SK-N-SH treated with all-trans-retinoic acid at 6 μM for 48 hours (cell line): ENCODE measurements around the gene CDCP1.

Experiments
- ARNTL ChIP-seq: fragments of 450-650 bp; formaldehyde crosslinking; IDR thresholded peaks from 2 replicates; pipeline ENCODE4 v1.5.0; 2020; ENCODE audit warnings: low read depth, mild to moderate bottlenecking, moderate library complexity, borderline replicate concordance
- CREB5 ChIP-seq: fragments of 250-450 bp; sonication (Bioruptor Pico); IDR thresholded peaks from 2 replicates; pipeline ENCODE4 v1.5.1; 2020; ENCODE audit warnings: low read depth, mild to moderate bottlenecking, moderate library complexity
- ESRRG ChIP-seq: fragments of 250-450 bp; sonication (Bioruptor Pico); IDR thresholded peaks from 2 replicates; pipeline ENCODE4 v1.6.1; 2021; ENCODE audit warnings: mild to moderate bottlenecking
- PPARA ChIP-seq: fragments of 250-450 bp; sonication (Bioruptor Pico); IDR thresholded peaks from 2 replicates; pipeline ENCODE4 v1.5.0; 2020; ENCODE audit warnings: mild to moderate bottlenecking, borderline replicate concordance
- ZFP3 ChIP-seq: fragments of 250-450 bp; sonication (Bioruptor Pico); IDR thresholded peaks from 2 replicates; pipeline ENCODE4 v1.5.0; 2020; ENCODE audit warnings: mild to moderate bottlenecking, moderate library complexity
- ZFP30 ChIP-seq: fragments of 450-650 bp; formaldehyde crosslinking; IDR thresholded peaks from 2 replicates; pipeline ENCODE4 v1.5.0; 2022; ENCODE audit warnings: mild to moderate bottlenecking, moderate library complexity
- ZNF70 ChIP-seq: fragments of 450-650 bp; formaldehyde crosslinking; IDR thresholded peaks from 2 replicates; pipeline ENCODE4 v1.5.0; 2020; ENCODE audit warnings: mild to moderate bottlenecking, moderate library complexity
- ZNF8 ChIP-seq: fragments of 450-650 bp; formaldehyde crosslinking; IDR thresholded peaks from 2 replicates; pipeline ENCODE4 v1.5.0; 2020; ENCODE audit warnings: mild to moderate bottlenecking, moderate library complexity
- TF ChIP-seq, protein P1 (sequence below): fragments of 250-450 bp; sonication (Bioruptor Pico); IDR thresholded peaks from 2 replicates; pipeline ENCODE4 v1.8.0; 2020; ENCODE audit warnings: mild to moderate bottlenecking, moderate library complexity, borderline replicate concordance

- TF ChIP-seq ESRRG (CRISPR knock-in tag): no peak
- no peak for TF ChIP-seq ZFP30
- no peak for TF ChIP-seq ZNF70
- TF ChIP-seq ZFP3 (CRISPR knock-in tag): no peak
- TF ChIP-seq CREB5 (CRISPR knock-in tag): no peak
- TF ChIP-seq ZNF8 (CRISPR knock-in tag): no peak
- TF ChIP-seq, protein P1, sequence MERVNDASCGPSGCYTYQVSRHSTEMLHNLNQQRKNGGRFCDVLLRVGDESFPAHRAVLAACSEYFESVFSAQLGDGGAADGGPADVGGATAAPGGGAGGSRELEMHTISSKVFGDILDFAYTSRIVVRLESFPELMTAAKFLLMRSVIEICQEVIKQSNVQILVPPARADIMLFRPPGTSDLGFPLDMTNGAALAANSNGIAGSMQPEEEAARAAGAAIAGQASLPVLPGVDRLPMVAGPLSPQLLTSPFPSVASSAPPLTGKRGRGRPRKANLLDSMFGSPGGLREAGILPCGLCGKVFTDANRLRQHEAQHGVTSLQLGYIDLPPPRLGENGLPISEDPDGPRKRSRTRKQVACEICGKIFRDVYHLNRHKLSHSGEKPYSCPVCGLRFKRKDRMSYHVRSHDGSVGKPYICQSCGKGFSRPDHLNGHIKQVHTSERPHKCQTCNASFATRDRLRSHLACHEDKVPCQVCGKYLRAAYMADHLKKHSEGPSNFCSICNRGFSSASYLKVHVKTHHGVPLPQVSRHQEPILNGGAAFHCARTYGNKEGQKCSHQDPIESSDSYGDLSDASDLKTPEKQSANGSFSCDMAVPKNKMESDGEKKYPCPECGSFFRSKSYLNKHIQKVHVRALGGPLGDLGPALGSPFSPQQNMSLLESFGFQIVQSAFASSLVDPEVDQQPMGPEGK (CRISPR knock-in tag): no peak
- TF ChIP-seq ARNTL: no peak
- TF ChIP-seq PPARA (CRISPR knock-in tag): no peak
These were observed 91.2 kb downstream of the CDCP1 start for GRCh38 chr3:45055032-45055410.
